Measurements from ENCODE around the gene KCNIP4.

KCNIP4 gene

GRCh38 chr4:21757248-21757647, 191.3 kb downstream of the KCNIP4 start:
- no peak for DNase-seq (ENCODE audit: low spot score)

- DNase-seq (ENCODE audit: low spot score) = no peak
Measured at GRCh38 chr4:21753084-21753760, 195.3 kb downstream of the KCNIP4 start.

GRCh38 chr4:21752616-21753015, 196.0 kb downstream of the KCNIP4 start:
- no peak for DNase-seq (ENCODE audit: low spot score)

DNA sequence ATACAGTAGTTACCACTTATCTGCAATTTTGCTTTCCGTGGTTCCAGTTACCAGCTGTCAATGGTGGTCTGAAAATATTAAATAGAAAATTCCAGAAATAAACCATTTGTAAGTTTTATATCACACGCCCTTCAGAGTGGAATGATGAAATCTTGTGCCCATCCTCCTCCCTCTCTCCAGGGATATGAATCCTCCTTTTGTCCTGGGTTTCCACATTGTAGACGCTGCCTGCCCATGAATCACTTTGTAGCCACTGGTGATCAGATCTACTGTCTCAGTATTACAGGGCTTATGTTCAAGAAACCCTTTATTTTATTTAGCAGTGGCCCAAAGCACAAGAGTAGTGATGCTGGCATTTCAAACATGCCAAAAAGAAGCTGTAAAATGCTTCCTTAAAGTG, 198.6 kb downstream of the KCNIP4 start:
- no peak for DNase-seq (ENCODE audit: low spot score)

- no peak for DNase-seq (ENCODE audit: low spot score)
Measured at GRCh38 chr4:21749412-21749811, 199.2 kb downstream of the KCNIP4 start.

DNA sequence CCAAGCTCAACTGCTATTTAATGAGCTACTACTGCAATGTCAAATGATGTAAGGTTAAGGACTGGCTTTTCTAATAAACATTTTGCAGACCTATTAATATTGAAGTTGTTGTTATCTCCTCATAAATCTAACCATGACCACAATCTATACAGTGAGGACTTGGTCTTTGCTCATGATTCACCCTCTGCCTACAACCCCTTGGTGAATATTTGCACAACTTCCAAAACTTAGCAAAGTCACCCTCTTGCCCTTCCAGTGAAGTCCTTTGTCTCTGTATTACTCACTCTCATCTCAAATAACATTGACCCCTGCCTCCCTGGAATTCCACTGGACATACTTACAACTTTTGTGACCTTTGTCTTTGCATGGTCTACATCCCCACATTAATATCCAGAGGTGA, 204.5 kb downstream of the KCNIP4 start:
- DNase-seq (ENCODE audit: low spot score) = no peak

GRCh38 chr4:21742326-21742725, 206.2 kb downstream of the KCNIP4 start:
- DNase-seq (ENCODE audit: low spot score) = no peak

DNA sequence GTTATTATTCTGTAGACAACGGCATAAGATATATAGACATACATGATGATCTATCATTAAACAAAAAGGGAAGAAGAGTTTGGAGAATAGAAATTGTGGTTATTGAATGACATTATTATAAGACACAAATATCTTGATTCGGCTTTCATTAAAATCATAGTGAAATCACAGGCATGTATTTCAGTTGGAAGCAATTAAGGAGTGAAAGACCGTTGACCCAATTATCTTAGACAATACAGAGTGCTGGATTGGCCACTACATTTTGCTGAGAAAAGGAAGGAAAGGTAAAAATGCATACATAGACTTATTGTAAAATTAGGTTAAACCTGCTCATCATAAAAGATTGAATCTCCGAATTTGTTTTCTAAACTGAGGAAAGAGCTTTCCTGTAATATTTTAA, 209.8 kb downstream of the KCNIP4 start:
- no peak for DNase-seq (ENCODE audit: low spot score)

DNA sequence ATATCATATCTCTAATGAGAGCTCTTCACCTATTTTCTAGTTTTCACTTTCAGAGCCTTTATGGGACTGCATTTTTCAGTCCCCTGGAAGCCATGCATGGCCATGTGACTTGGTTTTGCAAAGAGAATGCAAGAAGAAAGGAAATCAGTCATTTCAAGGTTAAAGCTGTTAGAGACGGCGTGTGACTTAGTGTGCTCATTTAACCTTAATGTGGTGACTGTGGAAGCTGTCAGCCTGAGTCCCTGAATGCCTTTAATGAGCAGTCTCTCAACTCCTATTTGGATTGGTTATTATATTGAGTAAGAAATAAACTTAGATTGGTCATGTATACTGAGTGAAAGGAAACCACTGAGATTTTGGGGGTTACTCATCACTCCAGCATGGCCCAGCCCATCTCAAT, 212.7 kb downstream of the KCNIP4 start:
- no peak for DNase-seq (ENCODE audit: low spot score)

DNA sequence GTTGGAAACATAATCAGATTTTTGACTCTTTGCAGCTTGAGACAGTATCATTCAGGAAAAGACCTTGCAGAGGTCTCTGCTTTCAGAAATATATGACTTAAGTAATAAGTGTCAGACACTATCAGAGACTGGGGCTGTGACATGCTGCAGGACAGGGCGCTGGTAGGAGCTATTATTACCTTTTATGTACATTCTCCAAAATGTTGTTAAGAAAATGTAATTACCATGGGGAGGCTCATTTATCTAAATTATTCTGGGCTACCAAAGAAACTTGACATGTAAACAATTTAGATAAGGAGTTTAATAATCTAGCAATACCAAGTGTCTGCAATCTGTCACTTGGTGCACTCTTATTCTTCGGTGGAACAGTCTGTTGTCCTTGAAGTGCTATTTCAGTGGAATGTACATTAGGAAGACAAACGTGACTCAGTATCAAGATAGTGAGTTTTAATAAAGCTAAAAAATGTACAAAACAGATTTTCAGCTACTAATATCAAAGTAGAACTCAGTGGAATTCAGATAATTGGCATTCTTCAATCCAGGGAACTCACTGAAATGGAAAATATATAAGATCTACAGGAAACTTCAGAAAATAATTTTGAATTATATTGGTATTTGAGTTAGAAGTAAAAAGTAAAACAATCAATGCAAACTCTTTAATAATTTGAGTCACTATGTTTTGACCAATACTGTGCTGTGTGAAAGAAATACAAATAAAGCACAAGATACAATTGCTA, 214.5 kb downstream of the KCNIP4 start:
- no peak for DNase-seq (ENCODE audit: low spot score)

GRCh38 chr4:21728304-21728703, 220.3 kb downstream of the KCNIP4 start:
- DNase-seq (ENCODE audit: low spot score) = no peak

DNA sequence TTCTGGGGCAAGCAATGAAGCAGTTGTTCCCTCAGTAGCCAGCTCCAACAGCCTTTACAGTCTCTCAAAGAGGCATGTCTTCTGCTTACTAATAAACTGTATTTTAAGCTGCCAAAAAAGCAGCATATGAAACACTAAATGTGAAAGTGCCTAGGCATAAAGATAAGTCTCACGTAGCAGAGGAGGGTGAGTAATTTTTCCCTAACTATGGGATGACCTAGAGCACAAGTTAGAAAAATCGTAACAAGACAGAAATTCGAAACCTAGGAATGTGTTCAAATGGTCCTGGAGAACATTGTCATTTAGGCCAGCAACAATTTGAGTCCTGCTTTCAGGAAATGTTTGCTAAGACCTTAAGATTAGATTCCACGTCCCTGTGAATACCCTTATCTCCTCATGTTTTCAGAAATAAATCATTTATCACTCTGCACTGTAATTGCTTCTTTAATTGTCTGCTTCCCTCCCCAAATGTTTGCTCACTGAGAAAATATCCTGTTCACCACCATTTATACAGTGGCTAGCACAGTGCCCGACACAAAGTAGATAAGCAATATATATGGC, 222.2 kb downstream of the KCNIP4 start:
- DNase-seq (ENCODE audit: low spot score) = no peak

- DNase-seq (ENCODE audit: low spot score) = no peak
Measured at GRCh38 chr4:21722157-21722839, 226.3 kb downstream of the KCNIP4 start.

- no peak for DNase-seq (ENCODE audit: low spot score)
Measured at GRCh38 chr4:21716531-21716930, 232.0 kb downstream of the KCNIP4 start.

GRCh38 chr4:21710179-21710835, 238.3 kb downstream of the KCNIP4 start:
- DNase-seq (ENCODE audit: low spot score) = no peak

DNA sequence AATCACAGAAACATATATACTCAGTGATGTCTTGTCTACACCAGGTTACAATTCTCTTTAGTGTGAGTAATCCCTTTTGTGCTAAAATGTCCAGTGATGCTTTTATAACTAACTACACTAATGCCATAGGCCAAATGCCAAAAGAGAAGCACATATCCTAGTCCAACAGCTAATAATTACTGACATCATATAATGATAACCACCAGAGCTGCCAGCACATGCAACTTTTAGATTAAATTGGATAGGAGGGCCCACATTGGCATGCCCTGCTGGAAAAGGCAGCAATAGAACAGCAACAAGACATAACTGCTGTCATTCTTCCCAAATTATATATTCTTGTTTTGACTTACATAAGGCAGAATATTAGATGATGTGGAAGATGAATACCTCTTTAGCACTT, 238.8 kb downstream of the KCNIP4 start:
- DNase-seq (ENCODE audit: low spot score) = no peak

DNA sequence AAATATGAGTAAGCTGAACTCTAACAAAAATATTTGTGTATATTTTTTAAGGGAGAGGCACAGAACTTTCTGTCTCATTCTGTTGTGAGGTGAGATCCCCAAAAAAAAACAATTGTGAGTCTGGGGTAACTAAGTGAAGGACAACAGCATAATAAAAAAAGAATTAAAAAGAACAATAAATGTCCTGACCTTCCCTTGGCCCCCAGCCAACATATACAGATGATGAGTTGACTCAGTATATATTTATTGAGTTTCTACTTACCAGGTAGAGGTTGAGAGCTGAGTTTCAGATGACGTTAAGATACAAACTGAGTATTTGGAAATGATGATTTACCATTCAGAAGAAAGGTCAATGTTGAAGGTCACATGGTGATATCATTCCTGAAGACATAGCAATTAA, 239.5 kb downstream of the KCNIP4 start:
- no peak for DNase-seq (ENCODE audit: low spot score)

- no peak for DNase-seq (ENCODE audit: low spot score)
Measured at GRCh38 chr4:21699446-21699845, 249.1 kb downstream of the KCNIP4 start.

DNA sequence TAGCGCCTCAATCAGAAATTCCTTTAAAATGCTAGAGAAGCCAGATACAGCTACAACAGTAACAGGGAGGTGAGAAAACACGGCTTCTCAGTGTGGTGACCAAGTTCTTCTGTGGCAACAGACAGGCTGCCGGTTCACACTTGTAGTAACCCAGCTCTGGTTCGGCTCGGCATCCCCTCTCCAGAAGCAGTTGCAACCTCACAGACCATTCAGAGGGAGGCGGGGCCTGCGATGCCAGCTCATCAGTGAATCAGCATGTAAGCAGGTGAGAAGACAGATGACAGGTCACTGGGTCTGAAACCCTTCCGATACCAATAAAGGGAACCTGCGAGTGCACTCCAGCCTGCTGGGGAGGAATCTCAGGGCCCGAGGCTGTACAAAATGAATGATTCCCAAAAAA, 251.0 kb downstream of the KCNIP4 start:
- no peak for DNase-seq (ENCODE audit: low spot score)

- no peak for DNase-seq (ENCODE audit: low spot score)
Measured at GRCh38 chr4:21695141-21695540, 253.4 kb downstream of the KCNIP4 start.

- DNase-seq (ENCODE audit: low spot score) = no peak
Measured at GRCh38 chr4:21692241-21692640, 256.3 kb downstream of the KCNIP4 start.

GRCh38 chr4:21688596-21689265, 259.8 kb downstream of the KCNIP4 start:
- DNase-seq (ENCODE audit: low spot score) = no peak
